22Rv1 (cell line): ENCODE data around the gene MRAP.

Source experiments
- H3K27ac ChIP-seq: fragments of 450-650 bp; 2 replicates; pipeline ENCODE4 v1.5.1; 2017
- CTCF ChIP-seq: fragments of 450-650 bp; IDR thresholded peaks from 2 replicates; pipeline ENCODE4 v1.5.1; 2017; ENCODE audit warnings: mild to moderate bottlenecking
- ZFX ChIP-seq: fragments of 450-650 bp; IDR thresholded peaks from 2 replicates; pipeline ENCODE4 v1.6.1; 2017; ENCODE audit warnings: antibody characterized with exemption, borderline replicate concordance

Gene MRAP

GRCh38 chr21:32278518-32279376 lies 19.9 kb upstream of the MRAP start, which contains the start of gene MIS18A:
Gene MIS18A, minus strand, starts transcription at chr21:32279049. Its CDS starts 35 bp downstream, at chr21:32279014.
- no peak for TF ChIP-seq ZFX
- TF ChIP-seq CTCF, result no peak
- H3K27ac ChIP-seq, result peak within 1 kb of the TSS; percentile 71

- TF ChIP-seq CTCF, result no peak
- TF ChIP-seq ZFX, result no peak
- peak overlapping the region; percentile 71 for H3K27ac ChIP-seq
Observed at GRCh38 chr21:32279377-32279680, 19.3 kb upstream of the MRAP start.

GRCh38 chr21:32281531-32281930 lies 17.1 kb upstream of the MRAP start:
- TF ChIP-seq CTCF (no peak), ZFX (no peak)
- no peak overlapping the region for H3K27ac ChIP-seq

- H3K27ac ChIP-seq, result no peak overlapping the region
- TF ChIP-seq CTCF, result no peak
Observed at GRCh38 chr21:32282992-32283391, 15.7 kb upstream of the MRAP start.

GRCh38 chr21:32285476-32285875 lies 13.2 kb upstream of the MRAP start:
- TF ChIP-seq CTCF (no peak), ZFX (no peak)

GRCh38 chr21:32297449-32297848 lies 1.2 kb upstream of the MRAP start:
- no peak for TF ChIP-seq ZFX
- no peak for TF ChIP-seq CTCF
- H3K27ac ChIP-seq, result no peak overlapping the region

More at GRCh38 chr21:32285476-32285875, 13.2 kb upstream of the MRAP start:
- no peak overlapping the region for H3K27ac ChIP-seq

GRCh38 chr21:32298148-32298559 lies 501 bp upstream of the MRAP start:
- TF ChIP-seq ZFX, result no peak
- TF ChIP-seq CTCF, result no peak
- no peak overlapping the region for H3K27ac ChIP-seq
